Lower leg skin (tissue), 3 donors: ENCODE results near the gene FOXP4.

Source experiments
- CTCF ChIP-seq, 3 donors: fragments of 450-650 bp; IDR thresholded peaks; one replicate each; pipeline ENCODE4 v1.5.1; 2016; ENCODE audit warnings: antibody characterized with exemption in 3 of 3, mild to moderate bottlenecking in 3 of 3, moderate library complexity in 2 of 3
- POLR2A ChIP-seq, 2 donors: fragments of 450-650 bp; IDR thresholded peaks; one replicate each; pipeline ENCODE4 v1.6.1; 2016 to 2017; ENCODE audit warnings: antibody characterized with exemption in 2 of 2, mild to moderate bottlenecking in 1 of 2, moderate library complexity in 1 of 2

GRCh38 chr6:41633056-41633634 is 87.0 kb downstream of the FOXP4 start:
- TF ChIP-seq CTCF (IDR thresholded peaks at IDR 0.05), result no peak
- no peak for TF ChIP-seq POLR2A (IDR thresholded peaks at IDR 0.05)
